ENCODE data around the gene LCOR.

LCOR gene

DNA sequence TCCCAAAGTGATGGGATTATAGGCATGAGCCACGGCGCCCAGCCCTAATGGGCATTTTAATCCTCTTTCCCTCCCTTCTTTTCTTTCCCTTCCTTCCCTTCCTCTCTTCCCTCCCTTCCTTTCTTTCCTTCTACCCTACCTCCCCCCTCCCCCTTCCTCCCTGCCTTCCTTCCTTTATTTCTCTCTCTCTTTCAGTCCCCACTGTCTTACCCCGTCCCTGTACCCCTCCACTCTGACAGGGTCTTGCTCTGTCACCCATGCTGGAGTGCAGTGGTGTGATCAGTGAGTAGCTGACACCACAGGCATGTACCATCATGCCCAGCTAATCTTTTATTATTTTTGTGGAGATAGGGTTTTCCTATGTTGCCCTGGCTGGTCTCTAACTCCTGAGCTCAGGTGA is 24.2 kb downstream of the LCOR start:
- Histone ChIP-seq H3K27me3 (replicated peaks; ENCODE audit: insufficient read depth, low read length) (no peaks in the 10 kb centered on the region), H3K36me3 (replicated peaks; ENCODE audit: insufficient read depth, low read length) (no peaks in the 10 kb centered on the region), H3F3A (ENCODE audit: insufficient read depth, low read length) (no peaks in the 10 kb centered on the region), H3K9ac (ENCODE audit: low read length) (no peak overlapping the region), H3K9me2 (replicated peaks; ENCODE audit: insufficient read depth, low read length) (no peaks in the 10 kb centered on the region), H3K9me3 (replicated peaks; ENCODE audit: insufficient read depth, low read length) (no peaks in the 10 kb centered on the region), H3K4me1 (ENCODE audit: low read length) (no peaks in the 10 kb centered on the region), H3K79me2 (ENCODE audit: low read length) (peaks cover 85% of the 10 kb centered on the region), H3K27ac (ENCODE audit: low read length) (no peak overlapping the region), H3K4me3 (ENCODE audit: low read length) (no peak overlapping the region), H2AFZ (ENCODE audit: low read length) (no peak overlapping the region), H4K20me1 (ENCODE audit: insufficient read depth, low read length) (peaks cover 9% of the 10 kb centered on the region; the same call in 1 of the 2 replicates), H3K4me2 (ENCODE audit: low read depth, low read length) (no peak overlapping the region)
- DNase-seq, result no peak
- no peak for TF ChIP-seq EZH2 (optimal IDR thresholded peaks at IDR 0.05; ENCODE audit: low read depth, low read length)
- no peak for TF ChIP-seq EZH2phosphoT487 (IDR thresholded peaks at IDR 0.05; ENCODE audit: low read length)
- TF ChIP-seq, protein P1, sequence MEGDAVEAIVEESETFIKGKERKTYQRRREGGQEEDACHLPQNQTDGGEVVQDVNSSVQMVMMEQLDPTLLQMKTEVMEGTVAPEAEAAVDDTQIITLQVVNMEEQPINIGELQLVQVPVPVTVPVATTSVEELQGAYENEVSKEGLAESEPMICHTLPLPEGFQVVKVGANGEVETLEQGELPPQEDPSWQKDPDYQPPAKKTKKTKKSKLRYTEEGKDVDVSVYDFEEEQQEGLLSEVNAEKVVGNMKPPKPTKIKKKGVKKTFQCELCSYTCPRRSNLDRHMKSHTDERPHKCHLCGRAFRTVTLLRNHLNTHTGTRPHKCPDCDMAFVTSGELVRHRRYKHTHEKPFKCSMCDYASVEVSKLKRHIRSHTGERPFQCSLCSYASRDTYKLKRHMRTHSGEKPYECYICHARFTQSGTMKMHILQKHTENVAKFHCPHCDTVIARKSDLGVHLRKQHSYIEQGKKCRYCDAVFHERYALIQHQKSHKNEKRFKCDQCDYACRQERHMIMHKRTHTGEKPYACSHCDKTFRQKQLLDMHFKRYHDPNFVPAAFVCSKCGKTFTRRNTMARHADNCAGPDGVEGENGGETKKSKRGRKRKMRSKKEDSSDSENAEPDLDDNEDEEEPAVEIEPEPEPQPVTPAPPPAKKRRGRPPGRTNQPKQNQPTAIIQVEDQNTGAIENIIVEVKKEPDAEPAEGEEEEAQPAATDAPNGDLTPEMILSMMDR (IDR thresholded peaks at IDR 0.05; ENCODE audit: low read length), result no peak

DNA sequence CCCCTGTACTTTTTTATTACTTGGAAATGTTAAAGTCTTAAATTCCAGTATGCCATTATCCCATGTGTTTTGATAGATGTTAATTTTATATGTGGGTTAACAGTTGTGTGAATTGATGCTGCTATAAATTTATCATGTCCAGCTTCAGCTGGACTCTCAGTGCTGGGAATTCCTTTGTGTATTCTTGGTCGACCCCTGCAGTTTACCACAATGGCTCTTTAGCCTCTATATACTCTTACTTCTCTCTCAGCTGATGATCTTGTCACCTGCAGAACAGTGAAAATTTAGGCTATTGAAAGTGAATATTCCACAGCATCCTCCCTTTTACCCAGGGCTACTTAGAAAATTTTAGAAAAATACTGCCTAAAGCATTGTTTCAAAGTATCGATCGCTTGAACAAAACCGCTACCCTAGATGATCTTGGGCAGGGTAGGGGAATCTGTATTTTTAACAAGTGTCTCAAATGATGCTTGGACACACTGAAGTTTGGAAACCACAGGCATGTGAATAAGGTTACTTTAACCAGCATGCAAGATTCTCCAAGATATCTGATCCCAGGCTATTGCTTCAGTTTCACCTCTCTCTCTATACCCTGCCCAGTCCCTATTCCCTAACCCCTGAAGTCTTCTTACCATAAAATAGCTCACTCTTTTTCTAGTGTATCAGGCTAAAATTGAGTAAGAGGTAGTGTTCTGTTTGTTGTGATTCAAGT is 25.4 kb downstream of the LCOR start:
- peaks cover 9% of the 10 kb centered on the region; the same call in 1 of the 2 replicates for H4K20me1 ChIP-seq (ENCODE audit: insufficient read depth, low read length)

DNA sequence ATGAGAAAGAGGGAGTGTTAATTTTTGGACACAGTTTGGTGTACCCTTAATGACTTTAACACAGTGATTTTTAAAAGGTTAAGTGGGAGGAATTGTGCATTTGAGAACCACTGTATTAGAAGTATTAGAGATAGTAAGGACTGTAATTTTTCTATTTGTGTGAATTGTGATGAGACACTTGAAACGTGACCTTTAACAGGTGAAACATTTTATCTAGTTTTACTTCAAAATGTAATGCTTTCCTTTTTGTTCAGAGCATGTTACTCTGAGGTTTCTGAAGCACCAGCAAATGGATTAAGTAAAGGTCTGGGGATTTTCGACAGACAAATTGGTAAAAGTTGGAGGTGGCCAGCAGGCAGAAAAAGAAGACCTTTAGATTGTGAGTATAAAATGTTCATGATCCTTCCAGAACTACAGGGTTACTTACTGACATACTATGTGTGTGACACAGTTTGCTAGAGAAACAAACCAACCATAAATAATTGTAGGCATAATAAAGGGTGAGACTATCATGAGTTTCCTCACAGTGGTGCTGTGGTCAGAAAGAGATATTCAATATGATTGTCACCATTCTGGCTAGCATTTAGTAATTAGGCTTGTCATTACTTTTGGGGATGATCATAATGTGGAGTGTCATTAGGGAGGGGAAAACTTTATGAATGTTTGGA is 26.1 kb downstream of the LCOR start:
- H3K4me1 ChIP-seq (ENCODE audit: low read length), result no peaks in the 10 kb centered on the region
- no peak overlapping the region for H3K27ac ChIP-seq (ENCODE audit: low read length)
- peaks cover 78% of the 10 kb centered on the region for H3K79me2 ChIP-seq (ENCODE audit: low read length)
- H3K9me2 ChIP-seq (replicated peaks; ENCODE audit: insufficient read depth, low read length), result no peaks in the 10 kb centered on the region
- no peak overlapping the region for H3K4me3 ChIP-seq (ENCODE audit: low read length)
- no peak for DNase-seq
- H2AFZ ChIP-seq (ENCODE audit: low read length), result no peak overlapping the region
- no peaks in the 10 kb centered on the region for H3K27me3 ChIP-seq (replicated peaks; ENCODE audit: insufficient read depth, low read length)
- H3K9ac ChIP-seq (ENCODE audit: low read length), result no peak overlapping the region
- TF ChIP-seq EZH2 (optimal IDR thresholded peaks at IDR 0.05; ENCODE audit: low read depth, low read length) (no peak), EZH2phosphoT487 (IDR thresholded peaks at IDR 0.05; ENCODE audit: low read length) (no peak)
- TF ChIP-seq, protein P1 (IDR thresholded peaks at IDR 0.05; ENCODE audit: low read length), result no peak
- H4K20me1 ChIP-seq (ENCODE audit: insufficient read depth, low read length), result peaks cover 9% of the 10 kb centered on the region; the same call in 1 of the 2 replicates
- no peak overlapping the region for H3K4me2 ChIP-seq (ENCODE audit: low read depth, low read length)
- H3F3A ChIP-seq (ENCODE audit: insufficient read depth, low read length), result no peaks in the 10 kb centered on the region
- no peaks in the 10 kb centered on the region for H3K36me3 ChIP-seq (replicated peaks; ENCODE audit: insufficient read depth, low read length)
- no peaks in the 10 kb centered on the region for H3K9me3 ChIP-seq (replicated peaks; ENCODE audit: insufficient read depth, low read length)

More for the DNA sequence above, 25.4 kb downstream of the LCOR start:
- Histone ChIP-seq H3K27me3 (replicated peaks; ENCODE audit: insufficient read depth, low read length) (no peaks in the 10 kb centered on the region), H2AFZ (ENCODE audit: low read length) (no peak overlapping the region), H3K4me3 (ENCODE audit: low read length) (no peak overlapping the region), H3K79me2 (ENCODE audit: low read length) (peaks cover 83% of the 10 kb centered on the region), H3K9me3 (replicated peaks; ENCODE audit: insufficient read depth, low read length) (no peaks in the 10 kb centered on the region), H3K4me2 (ENCODE audit: low read depth, low read length) (no peak overlapping the region), H3K36me3 (replicated peaks; ENCODE audit: insufficient read depth, low read length) (no peaks in the 10 kb centered on the region), H3K4me1 (ENCODE audit: low read length) (no peaks in the 10 kb centered on the region), H3F3A (ENCODE audit: insufficient read depth, low read length) (no peaks in the 10 kb centered on the region), H3K9ac (ENCODE audit: low read length) (no peak overlapping the region), H3K27ac (ENCODE audit: low read length) (no peak overlapping the region), H3K9me2 (replicated peaks; ENCODE audit: insufficient read depth, low read length) (no peaks in the 10 kb centered on the region)
- no peak for TF ChIP-seq EZH2phosphoT487 (IDR thresholded peaks at IDR 0.05; ENCODE audit: low read length)
- TF ChIP-seq EZH2 (optimal IDR thresholded peaks at IDR 0.05; ENCODE audit: low read depth, low read length), result no peak
- TF ChIP-seq, protein P1 (IDR thresholded peaks at IDR 0.05; ENCODE audit: low read length), result no peak
- no peak for DNase-seq
